Ureter (tissue), 1 donor: ENCODE data around the gene GPS1. TPM values are rescaled to one million over a fixed set of nuclear protein-coding genes. Genes with fewer than 3 reads are reported as not detected.

Experiments used
- DNase-seq: peaks from one replicate; pipeline ENCODE4 v3.0.0-alpha.2; 2020; ENCODE audit warnings: low spot score
- total RNA-seq: library from RNA; stranded (reverse); gene quantifications from one replicate; pipeline ENCODE4 v1.2.4, GENCODE V29; 2023
- donor health status: DM: yes; HTN: yes; CAD: no.

GPS1 gene
- total RNA-seq, 1 donor from 2014 or later: 91.2 TPM

DNA sequence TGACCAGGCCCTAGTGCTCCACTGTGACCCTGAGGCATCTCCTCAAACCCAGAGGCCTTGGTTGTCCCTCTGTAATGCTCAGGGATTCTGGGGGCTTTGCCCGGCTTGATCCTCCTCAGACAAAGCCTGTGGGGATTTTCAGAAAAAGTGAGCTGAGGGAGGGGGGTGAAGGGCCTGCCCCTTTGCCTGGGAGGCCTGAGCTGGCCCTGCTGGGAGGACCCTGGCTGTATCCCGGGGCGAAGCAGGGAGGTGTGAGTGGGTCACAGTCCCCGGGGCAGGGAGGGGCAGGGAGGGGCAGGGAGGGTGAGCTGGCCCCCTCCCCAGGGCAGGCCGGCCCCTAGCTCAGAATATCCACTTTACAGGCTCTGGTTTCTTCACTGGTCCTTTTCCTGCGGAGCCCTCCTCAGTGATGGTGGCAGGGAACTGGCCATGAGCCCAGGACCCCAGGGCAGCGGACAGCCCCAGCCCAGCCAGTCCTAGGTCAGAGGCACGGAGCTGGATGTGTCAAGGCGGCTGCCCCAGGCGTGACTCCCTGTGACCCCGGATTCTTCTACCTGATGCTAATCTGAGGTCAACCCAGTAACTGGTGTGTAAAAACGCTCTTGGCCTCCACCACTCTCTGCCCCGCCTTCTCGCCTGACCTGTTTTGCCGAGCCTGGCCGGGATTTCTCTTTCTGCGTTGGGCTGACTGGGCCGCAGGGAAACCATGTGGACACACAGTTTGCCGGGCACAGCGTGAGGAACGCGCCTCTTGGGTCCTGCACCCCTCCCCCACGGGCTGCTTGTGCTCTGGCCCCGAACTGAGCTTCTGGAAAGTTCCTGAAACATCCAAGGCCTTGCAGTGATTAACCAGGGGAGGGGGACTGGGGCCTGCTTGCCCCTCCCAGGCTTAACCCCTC is 52.1 kb downstream of the GPS1 start:
- DNase-seq: peak; percentile 92

GRCh38 chr17:82104797-82105416 is 53.2 kb downstream of the GPS1 start:
- DNase-seq: no peak

DNA sequence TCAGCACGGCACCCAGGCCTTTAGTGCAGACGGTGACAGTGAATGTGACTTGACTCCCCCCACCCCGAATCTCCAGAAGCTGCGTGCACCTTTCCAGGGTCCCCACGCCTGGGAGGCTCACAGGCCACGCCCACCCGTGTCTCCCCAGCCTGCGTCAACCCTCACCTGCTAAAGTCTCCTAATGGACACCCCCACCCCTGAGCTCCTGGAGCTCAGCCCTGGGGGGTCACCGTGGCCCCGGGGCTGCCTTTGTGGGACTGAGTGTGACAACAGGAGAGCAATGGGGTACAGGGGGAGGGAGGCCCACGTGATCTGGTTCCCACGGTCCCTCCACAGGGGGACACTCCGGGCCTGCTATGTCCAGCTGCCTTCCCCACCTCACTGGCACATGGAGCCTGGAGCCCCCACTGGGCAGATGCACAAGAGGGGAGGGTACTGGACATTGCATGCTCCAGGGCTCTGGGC is 53.8 kb downstream of the GPS1 start:
- DNase-seq: no peak

GRCh38 chr17:82105882-82106687 is 54.4 kb downstream of the GPS1 start:
- peak; percentile 84 for DNase-seq

- DNase-seq: no peak
These were observed 55.1 kb downstream of the GPS1 start for GRCh38 chr17:82106688-82107305.

Other genes with a start within 250 kb of the GPS1 start
- not detected for gene GCGR, start 247.7 kb upstream of the GPS1 start, total RNA-seq
- gene MCRIP1, start 218.6 kb upstream of the GPS1 start, total RNA-seq: 73.6 TPM
- gene PPP1R27, start 216.8 kb upstream of the GPS1 start, total RNA-seq: not detected
- gene P4HB, start 191.4 kb upstream of the GPS1 start, total RNA-seq: 665 TPM
- gene ARHGDIA, start 180.6 kb upstream of the GPS1 start, total RNA-seq: 498 TPM
- gene ALYREF, start 160.3 kb upstream of the GPS1 start, total RNA-seq: 64.2 TPM
- gene ANAPC11, start 160.2 kb upstream of the GPS1 start, total RNA-seq: 70.3 TPM
- 0.29 TPM for gene NPB, start 149.7 kb upstream of the GPS1 start, total RNA-seq
- 58.9 TPM for gene PCYT2, start 140.5 kb upstream of the GPS1 start, total RNA-seq
- gene SIRT7, start 133.7 kb upstream of the GPS1 start, total RNA-seq: 30.4 TPM
- 14.1 TPM for gene MAFG, start 124.2 kb upstream of the GPS1 start, total RNA-seq
- gene PYCR1, start 114.6 kb upstream of the GPS1 start, total RNA-seq: 63.9 TPM
- gene MYADML2, start 104.7 kb upstream of the GPS1 start, total RNA-seq: not detected
- gene NOTUM, start 90.7 kb upstream of the GPS1 start, total RNA-seq: 4.0 TPM
- gene ASPSCR1, start 74.3 kb upstream of the GPS1 start, total RNA-seq: 52.4 TPM
- gene CENPX, start 29.0 kb upstream of the GPS1 start, total RNA-seq: 58.5 TPM
- gene LRRC45, start 28.6 kb upstream of the GPS1 start, total RNA-seq: 11.0 TPM
- gene RAC3, start 20.2 kb upstream of the GPS1 start, total RNA-seq: 5.0 TPM
- gene DCXR, start 14.2 kb upstream of the GPS1 start, total RNA-seq: 176 TPM
- 30.0 TPM for gene RFNG, start 87 bp upstream of the GPS1 start, total RNA-seq
- 158 TPM for gene DUS1L, start 13.9 kb downstream of the GPS1 start, total RNA-seq
- 165 TPM for gene FASN, start 46.3 kb downstream of the GPS1 start, total RNA-seq
- gene CCDC57, start 160.9 kb downstream of the GPS1 start, total RNA-seq: 108 TPM
- gene SLC16A3, start 177.1 kb downstream of the GPS1 start, total RNA-seq: 44.2 TPM
- 170 TPM for gene CSNK1D, start 221.8 kb downstream of the GPS1 start, total RNA-seq